PC-9 (cell line): ENCODE data around the gene ESR1. TPM values are rescaled to one million over a fixed set of nuclear protein-coding genes. Genes with fewer than 3 reads are reported as not detected.

Experiments
- BruUV-seq: library from RNA; stranded (reverse); fragments of 400-500 nt; replicated peaks from 2 replicates; lab custom pipeline; 2021; lab: Mats Ljungman, UMichigan
- CTCF ChIA-PET: fragments of 300-600 bp; sonication (Branson Sonifier 250); formaldehyde crosslinking; loops from one replicate; lab custom pipeline; 2022; ENCODE audit warnings: antibody characterized with exemption; lab: Charles Lee
- POLR2A ChIA-PET: fragments of 300-600 bp; sonication (Branson Sonifier 250); formaldehyde crosslinking; loops from one replicate; lab custom pipeline; 2022; ENCODE audit warnings: antibody characterized with exemption; ENCODE audit not compliant: unreplicated experiment; lab: Charles Lee
- DNase-seq, 2 experiments: peaks; one replicate each; pipeline versions ENCODE4 v3.0.0 to v3.0.0-alpha.2; 2015 to 2022; ENCODE audit warnings: mixed read lengths in 1 of 2
- H2AFZ ChIP-seq: fragments of 200-600 bp; sonication (generic); 2 replicates; pipeline ENCODE4 v1.8.1; 2017; ENCODE audit warnings: antibody characterized with exemption
- H3F3A ChIP-seq: fragments of 200-600 bp; sonication (generic); 2 replicates; pipeline ENCODE4 v1.8.1; 2017; ENCODE audit warnings: antibody characterized with exemption, mild to moderate bottlenecking, low read depth; ENCODE audit not compliant: insufficient read depth
- H3K27ac ChIP-seq: fragments of 200-600 bp; sonication (generic); 2 replicates; pipeline ENCODE4 v1.6.1; 2016; ENCODE audit warnings: mixed run types
- H3K27me3 ChIP-seq: fragments of 200-600 bp; sonication (generic); 2 replicates; pipeline ENCODE4 v1.6.1; 2016; ENCODE audit warnings: low read depth, mixed run types; ENCODE audit not compliant: insufficient read depth
- H3K36me3 ChIP-seq: fragments of 200-600 bp; sonication (generic); 2 replicates; pipeline ENCODE4 v1.6.1; 2016; ENCODE audit warnings: low read depth, mixed run types
- H3K4me1 ChIP-seq: fragments of 200-600 bp; sonication (generic); replicated peaks from 2 replicates; pipeline ENCODE4 v1.6.1; 2016; ENCODE audit warnings: mixed run types; ENCODE audit not compliant: insufficient read depth
- H3K4me2 ChIP-seq: fragments of 200-600 bp; sonication (generic); 2 replicates; pipeline ENCODE4 v1.6.1; 2017; ENCODE audit warnings: mixed run types
- H3K4me3 ChIP-seq: fragments of 200-600 bp; sonication (generic); 2 replicates; pipeline ENCODE4 v1.6.1; 2016; ENCODE audit warnings: mixed run types
- H3K79me2 ChIP-seq: fragments of 200-600 bp; sonication (generic); 2 replicates; pipeline ENCODE4 v1.6.1; 2017; ENCODE audit warnings: low read depth, mixed run types
- H3K9me2 ChIP-seq: fragments of 200-600 bp; sonication (generic); 2 replicates; pipeline ENCODE4 v1.8.1; 2017; ENCODE audit warnings: mild to moderate bottlenecking; ENCODE audit not compliant: insufficient read depth
- H3K9me3 ChIP-seq: fragments of 200-600 bp; sonication (generic); 2 replicates; pipeline ENCODE4 v1.8.1; 2016; ENCODE audit warnings: low read depth; ENCODE audit not compliant: insufficient read depth
- H4K20me1 ChIP-seq: fragments of 200-600 bp; sonication (generic); 2 replicates; pipeline ENCODE4 v1.8.1; 2017; ENCODE audit not compliant: insufficient read depth
- EZH2 ChIP-seq: fragments of 200-600 bp; sonication (generic); IDR thresholded peaks from 2 replicates; pipeline ENCODE4 v1.8.0; 2017; ENCODE audit warnings: antibody characterized with exemption, low read depth
- intact Hi-C: fragments of 100-400 bp; cut with micrococcal nuclease; formaldehyde crosslinking; loops from one replicate; pipeline ENCODE4 v1.10.0; 2022; ENCODE audit not compliant: unreplicated experiment
- total RNA-seq: library from RNA; stranded (reverse); gene quantifications from 2 replicates; pipeline ENCODE4 v1.2.3, GENCODE V29; 2021
- TF ChIP-seq, protein P1 (sequence below): fragments of 200-600 bp; sonication (generic); conservative IDR thresholded peaks from 2 replicates; pipeline ENCODE4 v1.6.1; 2017; ENCODE audit warnings: mixed run types, antibody characterized with exemption, mild to moderate bottlenecking, moderate library complexity

ESR1 gene
- total RNA-seq, 1 experiment from 2014 or later = 1.5 TPM

DNA sequence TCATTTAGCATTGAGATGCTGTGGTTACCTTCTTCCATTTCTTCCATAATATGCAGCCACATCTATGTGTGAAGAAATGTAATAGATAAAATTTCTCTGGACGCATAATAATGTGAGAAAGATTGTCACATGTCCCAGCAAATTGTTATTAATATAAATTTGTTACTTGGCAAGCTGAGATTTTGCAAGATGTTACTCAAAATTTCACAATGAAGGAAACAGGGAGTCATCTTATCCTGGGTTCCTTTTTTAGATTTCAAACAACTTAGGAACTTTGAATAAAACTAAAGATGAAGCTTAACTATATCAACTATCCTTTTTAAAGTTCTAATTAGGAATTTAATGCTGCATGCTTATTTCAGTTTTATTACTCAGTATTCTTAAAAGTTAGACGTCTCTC, 3.6 kb downstream of the ESR1 start:
- H4K20me1 ChIP-seq = no peaks in the 10 kb centered on the region
- 0 out of 2 replicates have a peak, but pooled peaks cover 3% of the 10 kb centered on the region for H3K4me1 ChIP-seq
- TF ChIP-seq, protein P1, sequence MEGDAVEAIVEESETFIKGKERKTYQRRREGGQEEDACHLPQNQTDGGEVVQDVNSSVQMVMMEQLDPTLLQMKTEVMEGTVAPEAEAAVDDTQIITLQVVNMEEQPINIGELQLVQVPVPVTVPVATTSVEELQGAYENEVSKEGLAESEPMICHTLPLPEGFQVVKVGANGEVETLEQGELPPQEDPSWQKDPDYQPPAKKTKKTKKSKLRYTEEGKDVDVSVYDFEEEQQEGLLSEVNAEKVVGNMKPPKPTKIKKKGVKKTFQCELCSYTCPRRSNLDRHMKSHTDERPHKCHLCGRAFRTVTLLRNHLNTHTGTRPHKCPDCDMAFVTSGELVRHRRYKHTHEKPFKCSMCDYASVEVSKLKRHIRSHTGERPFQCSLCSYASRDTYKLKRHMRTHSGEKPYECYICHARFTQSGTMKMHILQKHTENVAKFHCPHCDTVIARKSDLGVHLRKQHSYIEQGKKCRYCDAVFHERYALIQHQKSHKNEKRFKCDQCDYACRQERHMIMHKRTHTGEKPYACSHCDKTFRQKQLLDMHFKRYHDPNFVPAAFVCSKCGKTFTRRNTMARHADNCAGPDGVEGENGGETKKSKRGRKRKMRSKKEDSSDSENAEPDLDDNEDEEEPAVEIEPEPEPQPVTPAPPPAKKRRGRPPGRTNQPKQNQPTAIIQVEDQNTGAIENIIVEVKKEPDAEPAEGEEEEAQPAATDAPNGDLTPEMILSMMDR = no peak
- no peak for TF ChIP-seq EZH2
- H3K27me3 ChIP-seq = no peaks in the 10 kb centered on the region
- H3K4me3 ChIP-seq = no peak overlapping the region
- DNase-seq = no peak
- H3F3A ChIP-seq = no peaks in the 10 kb centered on the region
- no peaks in the 10 kb centered on the region for H3K9me2 ChIP-seq
- no peaks in the 10 kb centered on the region for H3K79me2 ChIP-seq
- no peaks in the 10 kb centered on the region for H3K36me3 ChIP-seq
- no peak overlapping the region for H3K4me2 ChIP-seq
- intact Hi-C loops = no loop called here
- no TSS peak for BruUV-seq
- ChIA-PET POLR2A (no interaction called here), CTCF (no interaction called here)
- no peak overlapping the region for H3K27ac ChIP-seq
- H3K9me3 ChIP-seq = no peaks in the 10 kb centered on the region
- no peak overlapping the region for H2AFZ ChIP-seq

DNA sequence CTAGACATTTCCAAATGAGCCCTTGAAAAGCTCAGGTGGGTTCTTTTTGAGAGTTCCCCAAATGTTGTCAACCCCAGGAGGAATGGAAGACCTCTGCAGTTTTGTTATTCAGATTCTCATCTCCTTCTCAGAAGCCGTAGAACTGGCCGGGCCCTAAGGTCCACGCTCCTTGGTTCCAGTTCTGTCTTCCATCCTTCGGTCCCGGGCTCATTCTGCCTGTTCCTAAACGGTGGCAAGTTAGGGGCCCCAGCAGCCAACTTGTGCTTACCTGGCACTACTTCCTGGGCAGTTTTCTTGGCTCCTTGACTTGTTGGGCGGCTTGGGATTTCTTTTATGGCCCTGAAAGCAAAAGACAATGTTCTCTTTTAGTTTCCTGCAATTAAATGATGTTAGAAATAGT, 6.4 kb downstream of the ESR1 start:
- Histone ChIP-seq H3K27ac (no peak overlapping the region), H3K79me2 (no peaks in the 10 kb centered on the region), H3K27me3 (no peaks in the 10 kb centered on the region), H2AFZ (no peak overlapping the region), H3K4me1 (0 out of 2 replicates have a peak, but pooled peaks cover under 1% of the 10 kb centered on the region), H3K9me3 (no peaks in the 10 kb centered on the region), H4K20me1 (no peaks in the 10 kb centered on the region), H3K4me2 (no peak overlapping the region), H3K36me3 (no peaks in the 10 kb centered on the region), H3F3A (no peaks in the 10 kb centered on the region), H3K9me2 (no peaks in the 10 kb centered on the region), H3K4me3 (no peak overlapping the region)
- no TSS peak for BruUV-seq
- intact Hi-C loops = no loop called here
- ChIA-PET POLR2A (no interaction called here), CTCF (no interaction called here)
- TF ChIP-seq, protein P1 = no peak
- no peak for TF ChIP-seq EZH2
- DNase-seq = no peak

DNA sequence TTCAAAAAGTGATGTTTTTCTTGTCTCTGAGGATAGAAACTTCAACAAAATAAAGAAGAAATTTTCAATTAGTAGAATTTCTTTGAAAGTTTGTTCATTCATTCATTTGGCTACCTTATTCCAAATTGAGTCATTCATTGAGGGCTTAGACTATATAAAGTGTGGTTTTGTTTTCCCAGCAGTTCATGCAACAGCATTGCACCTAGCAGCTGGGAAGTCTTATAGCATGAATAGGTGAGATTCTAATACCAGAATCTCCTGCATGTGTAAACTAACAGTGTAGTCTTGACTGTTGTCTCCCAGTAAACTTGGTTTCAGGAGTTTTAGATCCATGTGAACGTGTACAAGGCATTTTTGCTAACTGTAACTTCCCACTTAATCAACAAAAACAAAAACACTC, 7.1 kb downstream of the ESR1 start:
- no TSS peak for BruUV-seq
- no peaks in the 10 kb centered on the region for H4K20me1 ChIP-seq
- H3F3A ChIP-seq = no peaks in the 10 kb centered on the region
- H3K79me2 ChIP-seq = no peaks in the 10 kb centered on the region
- H3K36me3 ChIP-seq = no peaks in the 10 kb centered on the region
- intact Hi-C loops = no loop called here
- no peaks in the 10 kb centered on the region for H3K9me3 ChIP-seq
- H3K9me2 ChIP-seq = no peaks in the 10 kb centered on the region
- no peak for TF ChIP-seq EZH2
- TF ChIP-seq, protein P1 = no peak
- ChIA-PET POLR2A (interaction anchor here (0.6 kb wide), 1 partner anchor 36 kb away, joined by 3 read pairs; no protein-coding TSS in a partner anchor), CTCF (no interaction called here)
- H2AFZ ChIP-seq = no peak overlapping the region
- H3K4me2 ChIP-seq = no peak overlapping the region
- no peak for DNase-seq
- no peak overlapping the region for H3K27ac ChIP-seq
- no peaks in the 10 kb centered on the region for H3K27me3 ChIP-seq
- H3K4me3 ChIP-seq = no peak overlapping the region
- no peaks in the 10 kb centered on the region for H3K4me1 ChIP-seq
